Hair follicle dermal papilla cell (primary cell): ENCODE results near the gene FAM24B. TPM values are rescaled to one million over a fixed set of nuclear protein-coding genes. Genes with fewer than 3 reads are reported as not detected.

ENCODE experiments used
- total RNA-seq: library from RNA; depleted of rRNA; stranded (reverse); fragments of >200 nt; gene quantifications from 2 replicates; pipeline ENCODE4 v1.2.3, GENCODE V29; 2012

FAM24B gene
- total RNA-seq, result 1.9 and 4.1 TPM in 2 replicates

GRCh38 chr10:122879339-122880273 is at the start of gene FAM24B:
FAM24B (minus strand) TSS chr10:122879581; CDS start chr10:122850515, 29,066 bp downstream.

GRCh38 chr10:122910310-122910709 is 30.9 kb upstream of the FAM24B start, which contains the start of gene FAM24A:
FAM24A (plus strand) TSS chr10:122910610; CDS start chr10:122911635, 1,025 bp downstream.

GRCh38 chr10:122845783-122846332 is 33.5 kb downstream of the FAM24B start, which contains the start of gene CUZD1:
CUZD1 (minus strand) TSS chr10:122845857; CDS start chr10:122845843, 14 bp downstream.

Other genes starting within 250 kb of the FAM24B start
- not detected in 2 replicates for gene C10orf120, start 179.7 kb downstream of the FAM24B start, total RNA-seq
- 0.32 TPM in 1 of 2 replicates, not detected in the other for gene CUZD1, start 33.7 kb downstream of the FAM24B start, total RNA-seq
- gene FAM24A, start 31.0 kb upstream of the FAM24B start, total RNA-seq, result not detected in 2 replicates
- 8.1 and 8.9 TPM in 2 replicates for gene C10orf88, start 74.6 kb upstream of the FAM24B start, total RNA-seq
- 1.3 and 1.6 TPM in 2 replicates for gene PSTK, start 100.8 kb upstream of the FAM24B start, total RNA-seq
- gene IKZF5, start 129.2 kb upstream of the FAM24B start, total RNA-seq, result 6.8 and 7.2 TPM in 2 replicates
- gene ACADSB, start 129.4 kb upstream of the FAM24B start, total RNA-seq, result 7.5 and 8.4 TPM in 2 replicates